ENCODE results near the gene DGKI.

- TF ChIP-seq CTCF (IDR thresholded peaks at IDR 0.05 in 8 of 11, conservative IDR thresholded peaks at IDR 0.05 in 3 of 11) = no peak
- TF ChIP-seq POLR2A (IDR thresholded peaks at IDR 0.05) = no peak
- TF ChIP-seq POLR2AphosphoS5 (IDR thresholded peaks at IDR 0.05) = no peak
Observed at GRCh38 chr7:137668404-137668803, 178.4 kb downstream of the DGKI start.

Data from spleen (tissue), 7 donors.